NCI-H2029 (cell line): ENCODE measurements around the gene ZFYVE16.
"Not testable (repeated sequence)": the region's sequence is repeated elsewhere in the genome, so short reads cannot be mapped to it uniquely, and the experiment has no call there.

Experiments
- DNase-seq: peaks from one replicate; lab custom pipeline; 2025; lab: John Stamatoyannopoulos, UW

The ZFYVE16 gene

GRCh38 chr5:80411589-80412219 lies 3.8 kb downstream of the ZFYVE16 start:
- DNase-seq: no peak

- DNase-seq: no peak
Measured at GRCh38 chr5:80414113-80414512, 6.2 kb downstream of the ZFYVE16 start.

- DNase-seq: no peak
Measured at GRCh38 chr5:80417973-80418372, 10.1 kb downstream of the ZFYVE16 start.

GRCh38 chr5:80424365-80424764 lies 16.5 kb downstream of the ZFYVE16 start:
- DNase-seq: not testable (repeated sequence)

- no peak for DNase-seq
Measured at GRCh38 chr5:80435476-80435875, 27.6 kb downstream of the ZFYVE16 start.

GRCh38 chr5:80437326-80437725 lies 29.5 kb downstream of the ZFYVE16 start:
- DNase-seq: no peak

- DNase-seq: no peak
Measured at GRCh38 chr5:80438739-80439138, 30.9 kb downstream of the ZFYVE16 start.

- DNase-seq: no peak
Measured at GRCh38 chr5:80439213-80439612, 31.3 kb downstream of the ZFYVE16 start.

GRCh38 chr5:80442742-80443141 lies 34.9 kb downstream of the ZFYVE16 start:
- no peak for DNase-seq

- DNase-seq: no peak
Measured at GRCh38 chr5:80453366-80453765, 45.5 kb downstream of the ZFYVE16 start.

- no peak for DNase-seq
Measured at GRCh38 chr5:80463269-80463668, 55.4 kb downstream of the ZFYVE16 start.

GRCh38 chr5:80466669-80467485 lies 59.0 kb downstream of the ZFYVE16 start:
- no peak for DNase-seq

- DNase-seq: no peak
Measured at GRCh38 chr5:80468131-80468530, 60.3 kb downstream of the ZFYVE16 start.

GRCh38 chr5:80470631-80471030 lies 62.8 kb downstream of the ZFYVE16 start:
- not testable (repeated sequence) for DNase-seq

GRCh38 chr5:80474929-80475328 lies 67.1 kb downstream of the ZFYVE16 start:
- no peak for DNase-seq

- no peak for DNase-seq
Measured at GRCh38 chr5:80479713-80480112, 71.8 kb downstream of the ZFYVE16 start.

- DNase-seq: no peak
Measured at GRCh38 chr5:80480354-80480753, 72.5 kb downstream of the ZFYVE16 start.

- DNase-seq: peak; percentile 27
Measured at GRCh38 chr5:80481019-80481893, 73.4 kb downstream of the ZFYVE16 start.

- no peak for DNase-seq
Measured at GRCh38 chr5:80482578-80482977, 74.7 kb downstream of the ZFYVE16 start.

GRCh38 chr5:80483636-80484232 lies 75.9 kb downstream of the ZFYVE16 start:
- no peak for DNase-seq

- no peak for DNase-seq
Measured at GRCh38 chr5:80487444-80487828, 79.6 kb downstream of the ZFYVE16 start.
